LNCAP (cell line): ENCODE data around the gene TEC.

Source experiments
- TF ChIP-seq, protein P1 (sequence below): fragments of 450-650 bp; IDR thresholded peaks from 2 replicates; pipeline ENCODE4 v1.5.1; 2017; ENCODE audit warnings: mild to moderate bottlenecking

The TEC gene

DNA sequence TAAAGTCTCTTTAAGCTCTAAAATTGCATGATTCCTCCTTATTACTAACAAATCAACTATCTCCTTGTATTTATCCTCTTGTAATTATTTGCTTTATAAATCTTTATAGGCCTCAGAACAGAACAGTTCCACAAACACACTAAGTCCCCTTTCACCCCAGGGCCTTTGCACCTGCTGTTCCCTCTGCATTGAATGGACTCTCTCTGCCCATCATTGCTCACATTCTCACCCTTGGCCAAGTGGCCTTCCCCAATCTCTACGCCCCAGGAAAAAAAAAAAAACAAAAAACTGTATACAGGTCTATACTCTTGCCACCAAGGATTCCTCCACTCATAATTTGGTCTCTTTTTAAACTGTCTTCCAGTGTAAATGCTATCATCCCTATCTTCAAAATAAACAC, 53.7 kb downstream of the TEC start:
- TF ChIP-seq, protein P1, sequence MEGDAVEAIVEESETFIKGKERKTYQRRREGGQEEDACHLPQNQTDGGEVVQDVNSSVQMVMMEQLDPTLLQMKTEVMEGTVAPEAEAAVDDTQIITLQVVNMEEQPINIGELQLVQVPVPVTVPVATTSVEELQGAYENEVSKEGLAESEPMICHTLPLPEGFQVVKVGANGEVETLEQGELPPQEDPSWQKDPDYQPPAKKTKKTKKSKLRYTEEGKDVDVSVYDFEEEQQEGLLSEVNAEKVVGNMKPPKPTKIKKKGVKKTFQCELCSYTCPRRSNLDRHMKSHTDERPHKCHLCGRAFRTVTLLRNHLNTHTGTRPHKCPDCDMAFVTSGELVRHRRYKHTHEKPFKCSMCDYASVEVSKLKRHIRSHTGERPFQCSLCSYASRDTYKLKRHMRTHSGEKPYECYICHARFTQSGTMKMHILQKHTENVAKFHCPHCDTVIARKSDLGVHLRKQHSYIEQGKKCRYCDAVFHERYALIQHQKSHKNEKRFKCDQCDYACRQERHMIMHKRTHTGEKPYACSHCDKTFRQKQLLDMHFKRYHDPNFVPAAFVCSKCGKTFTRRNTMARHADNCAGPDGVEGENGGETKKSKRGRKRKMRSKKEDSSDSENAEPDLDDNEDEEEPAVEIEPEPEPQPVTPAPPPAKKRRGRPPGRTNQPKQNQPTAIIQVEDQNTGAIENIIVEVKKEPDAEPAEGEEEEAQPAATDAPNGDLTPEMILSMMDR: no peak

DNA sequence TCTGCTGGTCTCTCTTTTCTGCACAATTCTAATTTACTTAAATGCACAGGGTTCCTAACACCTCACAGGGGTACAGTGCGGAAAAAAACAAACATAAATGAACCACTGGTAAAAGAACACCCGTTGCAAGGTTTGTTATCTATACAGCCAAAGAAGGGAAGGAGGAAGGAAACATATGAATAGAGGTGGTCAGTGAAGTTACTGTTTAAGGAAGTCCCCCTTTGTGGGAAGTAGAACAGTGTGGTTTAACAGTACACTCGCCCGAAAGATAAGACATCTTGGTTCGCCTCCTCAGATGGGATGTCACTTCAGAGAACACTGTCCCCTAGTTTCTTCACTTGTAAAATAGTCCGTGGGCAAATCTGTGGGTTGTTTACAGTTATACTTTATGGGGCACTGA, 57.5 kb downstream of the TEC start:
- TF ChIP-seq, protein P1: no peak

DNA sequence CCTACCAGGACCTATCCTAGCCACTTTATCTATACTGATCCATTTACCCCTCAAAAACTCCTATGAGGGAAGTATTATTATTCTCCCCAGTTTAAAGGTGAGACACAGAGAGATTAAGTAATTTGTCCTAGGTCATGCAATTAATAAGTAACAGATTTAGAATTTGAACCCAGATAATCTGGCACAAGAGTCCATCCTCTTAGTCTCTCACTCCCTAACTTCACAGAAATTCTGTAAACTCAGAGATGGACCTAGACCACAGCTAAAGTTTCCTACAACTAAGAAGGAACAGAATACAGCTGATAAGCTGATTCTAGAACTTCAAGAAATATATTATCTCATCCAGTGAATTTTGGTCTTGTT, 58.7 kb downstream of the TEC start:
- TF ChIP-seq, protein P1: no peak

DNA sequence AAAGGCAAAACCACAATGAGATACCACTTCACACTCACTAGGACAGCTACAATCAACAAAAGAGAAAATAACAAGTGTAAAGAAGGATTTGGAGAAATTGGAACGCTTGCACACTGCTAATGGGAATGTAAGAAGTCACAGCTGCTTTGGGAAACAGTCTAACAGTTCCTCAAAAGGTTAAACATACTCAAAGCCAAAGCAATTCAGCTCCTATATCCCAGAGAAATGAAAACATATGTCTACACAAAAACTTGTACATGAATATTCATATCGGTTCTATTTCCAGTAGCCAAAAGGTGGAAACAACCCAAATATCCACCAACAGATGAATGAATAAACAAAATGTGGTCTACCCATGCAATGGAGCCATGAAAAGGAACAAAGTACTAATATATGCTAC, 64.0 kb downstream of the TEC start:
- TF ChIP-seq, protein P1: no peak

DNA sequence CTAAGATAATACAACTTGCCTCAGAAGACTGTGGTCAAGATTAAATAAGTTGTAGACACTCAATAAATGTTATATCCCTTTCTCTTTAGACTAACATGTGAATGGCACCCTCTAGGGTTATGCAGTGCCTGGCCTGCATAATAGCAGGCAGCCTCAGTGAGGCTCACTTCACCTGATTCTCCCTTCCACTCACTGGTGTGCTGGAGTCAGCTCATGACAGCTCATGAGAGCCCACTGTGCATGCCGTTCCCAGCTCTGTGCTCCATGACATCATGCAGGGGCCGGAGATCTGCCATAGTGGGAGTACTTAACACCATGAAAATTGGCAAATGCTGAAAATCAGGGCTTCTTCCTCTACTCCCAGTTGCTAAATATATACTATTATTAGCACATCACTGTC, 64.5 kb downstream of the TEC start:
- TF ChIP-seq, protein P1: no peak

DNA sequence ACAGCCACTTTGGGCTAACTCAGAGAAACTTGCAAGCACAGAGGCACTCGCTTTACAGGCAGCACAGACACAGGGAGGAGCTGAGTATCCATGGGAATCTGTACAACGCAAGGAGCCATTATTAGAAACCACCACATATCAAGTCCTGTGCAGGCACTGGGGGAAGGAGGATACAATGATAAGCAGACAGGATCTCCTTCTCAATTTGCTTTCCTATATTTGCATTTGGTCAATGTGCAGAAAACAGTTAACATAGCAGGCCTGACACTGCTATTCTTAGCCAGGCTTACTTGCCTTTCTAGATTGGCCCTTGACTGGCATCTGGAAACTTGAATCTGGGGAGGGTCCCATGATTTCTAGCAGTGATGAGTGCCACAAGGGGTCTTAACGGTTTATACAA, 65.8 kb downstream of the TEC start:
- TF ChIP-seq, protein P1: no peak

DNA sequence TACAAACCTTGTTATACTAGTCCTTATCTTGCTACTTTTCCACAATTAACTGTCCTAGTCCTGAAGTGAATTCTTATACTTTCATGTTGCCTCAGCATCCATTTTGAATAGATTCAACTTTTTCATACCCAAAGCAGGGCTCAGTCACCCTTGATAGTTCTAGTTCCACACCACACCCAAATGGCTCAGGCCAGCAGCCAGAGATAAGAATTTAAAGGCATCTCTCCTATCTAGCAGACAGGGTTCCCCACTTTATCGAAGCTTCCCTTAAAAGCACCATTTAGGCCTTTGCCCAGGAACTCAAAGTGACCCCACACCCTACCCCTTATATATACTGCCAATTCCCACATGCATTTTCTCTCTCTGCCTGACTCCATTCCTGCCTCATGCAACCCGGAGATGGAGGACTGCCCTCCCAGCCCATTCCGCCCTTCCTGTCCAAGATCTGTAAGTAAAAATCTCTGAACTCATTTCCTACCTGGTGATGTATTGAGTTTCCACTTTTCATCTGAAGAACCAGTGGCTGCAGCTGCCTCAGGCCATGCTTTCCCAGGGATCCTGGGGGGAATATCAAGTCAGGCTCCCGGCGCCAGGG, 71.9 kb downstream of the TEC start:
- TF ChIP-seq, protein P1: no peak
